GM20431 (cell line): ENCODE data around the gene MAL.

Experiments
- in situ Hi-C: fragments of 300-500 bp; cut with MseI, MboI; formaldehyde crosslinking; loops from one replicate; pipeline ENCODE4 v1.15.0; 2020; ENCODE audit warnings: low sequenced_read_pairs; ENCODE audit not compliant: unreplicated experiment

Gene MAL

DNA sequence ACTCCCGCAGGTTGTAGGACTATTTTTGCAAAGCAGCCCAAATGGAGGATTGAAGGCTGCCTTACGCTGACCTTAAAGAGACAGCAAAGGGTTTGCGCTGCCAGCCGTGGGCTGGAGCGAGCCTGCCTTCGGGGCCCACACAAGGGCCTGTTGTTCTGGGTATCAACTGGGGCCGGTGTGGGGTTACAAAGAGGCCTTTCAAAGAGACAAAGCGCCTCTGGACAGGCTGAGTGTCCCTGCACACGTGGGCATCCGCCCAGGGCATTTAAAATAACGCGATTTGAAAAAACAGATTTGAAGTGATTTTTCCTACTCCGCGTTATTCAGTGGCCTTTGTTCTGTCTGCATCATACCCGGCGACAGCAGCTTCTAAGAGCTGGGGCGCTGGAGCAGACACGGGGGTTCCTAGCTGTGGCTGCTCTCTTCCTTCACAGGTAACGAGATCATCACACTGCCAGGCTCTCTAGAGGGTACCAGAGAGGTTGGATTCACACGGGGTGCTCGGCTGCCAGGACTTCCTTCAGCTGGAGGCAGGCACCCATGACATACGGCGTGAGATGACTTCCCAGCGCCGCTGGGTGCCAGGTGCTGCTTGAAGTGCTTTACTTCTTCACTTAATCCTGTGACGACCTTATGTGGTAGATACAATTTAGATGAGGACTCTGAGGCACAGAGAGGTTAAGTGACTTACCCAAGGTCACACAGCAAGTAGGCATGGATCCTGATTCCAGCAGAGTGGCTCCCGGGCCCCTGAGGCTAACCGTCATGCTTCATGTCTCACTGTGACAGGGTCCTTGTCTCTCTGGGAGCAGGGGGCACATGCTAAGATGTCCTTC lies 32.2 kb downstream of the MAL start:
- in situ Hi-C loops: no loop called here

GRCh38 chr2:95058466-95058988 lies 33.0 kb downstream of the MAL start:
- in situ Hi-C loops: no loop called here

- in situ Hi-C loops: no loop called here
Measured at GRCh38 chr2:95058989-95059641, 33.6 kb downstream of the MAL start.

- in situ Hi-C loops: no loop called here
Measured at GRCh38 chr2:95059656-95060370, 34.3 kb downstream of the MAL start.

GRCh38 chr2:95060446-95061118 lies 35.1 kb downstream of the MAL start:
- in situ Hi-C loops: no loop called here

DNA sequence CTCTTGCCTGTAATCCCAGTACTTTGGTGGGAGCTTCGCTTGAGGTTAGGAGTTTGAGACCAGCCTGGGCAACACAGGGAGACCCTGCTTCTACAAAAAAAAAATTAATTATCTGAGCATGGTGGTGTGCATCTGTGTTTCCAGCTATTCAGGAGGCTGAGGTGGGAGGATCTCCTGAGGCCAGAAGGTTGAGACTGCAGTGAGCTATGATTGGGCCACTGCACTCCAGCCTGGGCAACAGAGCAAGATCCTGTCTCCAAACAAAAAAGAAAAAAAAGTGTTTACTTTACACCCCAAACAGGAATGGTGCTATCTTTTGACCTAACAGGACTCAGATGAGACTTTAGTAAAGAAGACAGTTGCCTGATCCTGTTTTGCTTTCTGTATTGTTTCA lies 35.6 kb downstream of the MAL start:
- in situ Hi-C loops: no loop called here

- in situ Hi-C loops: no loop called here
Measured at GRCh38 chr2:95061601-95062183, 36.2 kb downstream of the MAL start.

GRCh38 chr2:95062242-95063085 lies 37.0 kb downstream of the MAL start:
- in situ Hi-C loops: no loop called here

DNA sequence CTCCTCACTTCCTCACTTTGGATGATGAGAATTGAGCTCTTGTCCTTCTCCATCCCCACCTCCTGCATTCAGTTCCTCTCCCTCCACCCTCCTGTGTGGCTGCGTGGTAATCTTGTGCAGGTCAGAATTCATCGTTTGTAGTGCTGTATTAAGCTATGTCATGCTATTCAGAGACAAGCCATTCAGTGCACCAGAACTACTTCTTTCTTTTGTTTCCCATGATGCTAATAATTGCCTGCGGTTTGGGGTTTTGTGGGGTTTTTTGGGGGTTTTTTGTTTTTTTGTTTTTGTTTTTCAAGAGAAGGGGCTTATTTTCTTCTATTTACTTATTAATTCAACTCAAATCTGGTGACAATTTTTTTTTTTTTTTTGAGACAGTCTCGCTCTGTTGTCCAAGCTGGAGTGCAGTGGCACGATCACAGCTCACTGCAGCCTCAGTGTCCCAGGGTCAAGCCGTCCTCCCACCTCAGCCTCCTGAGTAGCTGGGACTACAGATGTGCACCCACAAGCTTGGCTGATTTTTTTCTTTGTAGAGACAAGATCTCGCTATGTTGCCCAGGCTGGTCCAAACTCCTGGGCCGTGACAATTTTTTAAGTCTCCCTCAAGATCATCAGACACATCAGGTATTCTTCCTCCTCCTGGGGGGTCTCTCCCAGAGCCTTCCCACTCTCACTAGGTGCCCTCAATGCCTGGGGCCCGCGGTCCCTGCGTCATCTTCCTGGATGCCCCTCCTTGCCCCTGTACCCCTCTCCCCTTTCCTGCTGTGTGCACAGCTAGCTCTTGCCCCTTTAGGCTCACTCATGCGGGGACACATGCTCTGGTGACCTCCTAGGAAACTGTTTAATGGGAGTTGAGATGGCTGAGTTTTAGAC lies 37.8 kb downstream of the MAL start:
- in situ Hi-C loops: no loop called here

DNA sequence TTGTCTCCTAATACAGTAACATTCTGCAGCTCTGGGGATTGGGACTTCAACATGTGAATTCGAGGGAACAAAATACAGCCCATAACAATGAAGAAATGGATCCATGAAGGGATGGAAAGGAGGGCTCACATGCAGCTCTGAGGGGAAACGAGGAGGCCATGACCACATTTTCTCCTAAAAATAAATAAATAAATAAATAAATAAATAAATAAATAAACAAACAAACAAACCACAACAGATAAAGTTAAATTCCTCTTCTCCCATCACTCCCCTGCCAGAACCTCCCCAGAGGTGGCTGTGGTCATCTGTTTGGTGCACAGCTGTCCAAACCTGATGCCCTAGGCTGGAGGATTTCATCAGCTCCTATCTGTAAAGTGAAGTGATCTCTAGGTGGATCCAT lies 42.7 kb downstream of the MAL start:
- in situ Hi-C loops: no loop called here

DNA sequence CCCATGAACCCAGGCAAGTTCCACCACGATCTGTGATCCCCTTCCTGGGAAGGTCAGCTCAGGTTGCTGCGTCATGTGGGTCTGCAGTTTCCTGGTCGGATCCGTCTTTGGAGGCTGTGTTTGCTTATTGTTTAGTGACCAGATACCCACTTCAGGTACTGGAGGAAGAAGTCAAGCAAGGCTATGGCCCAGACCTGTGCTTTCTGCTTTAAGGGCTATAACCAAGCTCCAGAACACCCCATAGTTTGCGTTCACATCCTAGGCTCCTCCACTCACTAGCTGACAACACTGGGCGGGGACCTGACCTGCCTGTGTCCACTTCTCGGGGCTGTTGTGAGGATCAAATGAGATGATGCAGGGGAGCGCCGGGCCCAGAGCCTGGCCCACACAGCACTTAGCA lies 44.0 kb downstream of the MAL start:
- in situ Hi-C loops: no loop called here

- in situ Hi-C loops: no loop called here
Measured at GRCh38 chr2:95071856-95072255, 46.3 kb downstream of the MAL start.

GRCh38 chr2:95072424-95072823 lies 46.9 kb downstream of the MAL start:
- in situ Hi-C loops: no loop called here

DNA sequence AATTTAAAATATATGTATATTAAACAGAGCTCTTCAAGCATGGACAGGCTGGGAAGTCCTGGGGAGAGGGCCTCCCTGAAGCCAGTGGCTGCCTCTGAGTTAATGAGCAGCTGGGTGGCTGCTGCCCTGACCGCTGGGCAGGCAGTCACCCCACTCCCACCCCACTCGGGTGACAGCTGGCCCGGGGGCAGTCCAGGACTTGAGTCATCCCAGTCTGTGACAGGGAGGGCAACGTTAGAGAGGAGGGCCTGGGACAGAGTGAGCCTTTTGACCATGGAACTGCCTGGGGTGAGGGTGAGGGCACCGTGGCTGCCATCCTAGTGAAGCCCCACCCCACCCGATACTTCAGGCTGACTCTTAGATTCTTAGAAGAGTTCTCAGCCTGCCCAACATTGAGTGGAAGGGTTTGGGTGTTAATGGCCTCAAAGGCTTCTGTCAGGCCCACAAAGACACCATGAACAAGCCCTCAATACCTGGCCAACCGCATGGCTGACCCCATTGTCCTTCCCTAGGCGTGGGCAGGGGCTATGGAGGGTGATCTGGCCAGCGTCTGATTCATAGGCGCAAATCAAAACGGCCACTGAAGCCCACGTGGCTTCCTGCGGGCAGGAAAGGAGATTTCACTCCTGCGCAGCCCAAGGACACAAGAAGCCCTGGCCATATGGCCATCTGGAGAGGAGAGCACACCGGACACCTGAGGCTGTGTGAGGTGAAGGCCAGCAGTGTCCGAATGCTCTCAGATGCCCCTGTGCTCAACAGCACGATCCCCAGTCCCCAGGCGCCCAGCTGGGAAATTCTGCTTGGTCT lies 48.6 kb downstream of the MAL start:
- in situ Hi-C loops: no loop called here

GRCh38 chr2:95074663-95075439 lies 49.3 kb downstream of the MAL start:
- in situ Hi-C loops: no loop called here

GRCh38 chr2:95075440-95076132 lies 50.1 kb downstream of the MAL start:
- in situ Hi-C loops: no loop called here
